ENCODE results near the gene ACTL7B. TPM values are rescaled to one million over a fixed set of nuclear protein-coding genes. Genes with fewer than 3 reads are reported as not detected.

Gene ACTL7B
- total and polyA plus RNA-seq, 2 of the 8 experiments (the other 6 are each of a cell fraction or from before 2014, with no cell fraction given), result not detected

DNA sequence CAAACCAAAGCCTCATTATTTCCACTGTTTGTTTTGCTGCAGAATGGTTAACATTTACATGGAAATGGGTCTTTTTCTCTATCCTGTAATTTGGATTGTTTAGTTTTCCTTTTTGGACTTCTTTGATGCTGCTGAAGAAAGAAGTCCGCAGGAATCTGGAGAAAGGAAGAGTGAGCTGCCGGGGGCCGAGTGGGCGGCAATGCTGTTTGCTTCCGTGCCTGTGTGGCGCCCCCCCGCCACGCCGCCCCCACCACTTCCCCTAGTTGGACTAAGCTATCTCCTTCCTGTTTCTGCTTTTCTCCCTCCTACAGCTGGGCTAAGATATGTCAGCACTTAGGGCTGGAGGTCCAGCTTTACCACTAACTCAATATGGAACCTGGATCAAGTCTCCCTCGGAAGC, 39.7 kb downstream of the ACTL7B start (continued):
- TF ChIP-seq EGR1 (IDR thresholded peaks at IDR 0.05; ENCODE audit: borderline replicate concordance, low read depth, low read length), result no peak
- no peak for TF ChIP-seq EZH2 (IDR thresholded peaks at IDR 0.05; ENCODE audit: low read depth, low read length, severe bottlenecking)
